GM19328 (cell line): ENCODE measurements around the gene PREB.
"Not testable (repeated sequence)": the region's sequence is repeated elsewhere in the genome, so short reads cannot be mapped to it uniquely, and the experiment has no call there.

ENCODE experiments used
- ATAC-seq: cut with Tn5 transposase; IDR thresholded peaks from one replicate; pipeline ENCODE4 v1.9.1; 2021; ENCODE audit warnings: mild to moderate bottlenecking, moderate library complexity; ENCODE audit not compliant: unreplicated experiment

Gene PREB

GRCh38 chr2:27133905-27134780 lies at the start of gene PREB:
Gene PREB (minus strand): TSS chr2:27134636. CDS start chr2:27134421, 215 bp downstream.
- ATAC-seq, result peak; percentile 87

- ATAC-seq, result no peak
Measured at GRCh38 chr2:27184115-27184514, 49.7 kb upstream of the PREB start.

- ATAC-seq, result no peak
Measured at GRCh38 chr2:27182346-27182745, 47.9 kb upstream of the PREB start.

GRCh38 chr2:27179344-27180000 lies 45.0 kb upstream of the PREB start:
- ATAC-seq, result no peak

- ATAC-seq, result no peak
Measured at GRCh38 chr2:27178469-27178868, 44.0 kb upstream of the PREB start.

- ATAC-seq, result no peak
Measured at GRCh38 chr2:27177441-27178351, 43.3 kb upstream of the PREB start.

GRCh38 chr2:27175781-27176180 lies 41.3 kb upstream of the PREB start:
- ATAC-seq, result not testable (repeated sequence)

- ATAC-seq, result no peak
Measured at GRCh38 chr2:27175330-27175729, 40.9 kb upstream of the PREB start.

GRCh38 chr2:27174638-27175037 lies 40.2 kb upstream of the PREB start:
- no peak for ATAC-seq

- no peak for ATAC-seq
Measured at GRCh38 chr2:27171351-27171848, 37.0 kb upstream of the PREB start.

GRCh38 chr2:27170581-27171337 lies 36.3 kb upstream of the PREB start:
- ATAC-seq, result no peak

- ATAC-seq, result no peak
Measured at GRCh38 chr2:27164960-27165763, 30.7 kb upstream of the PREB start.

GRCh38 chr2:27162151-27163121 lies 28.0 kb upstream of the PREB start:
- no peak for ATAC-seq

- ATAC-seq, result no peak
Measured at GRCh38 chr2:27160191-27160590, 25.8 kb upstream of the PREB start.

- no peak for ATAC-seq
Measured at GRCh38 chr2:27159271-27159670, 24.8 kb upstream of the PREB start.

- ATAC-seq, result no peak
Measured at GRCh38 chr2:27158468-27158867, 24.0 kb upstream of the PREB start.

- ATAC-seq, result no peak
Measured at GRCh38 chr2:27155069-27155520, 20.7 kb upstream of the PREB start.

GRCh38 chr2:27154488-27154887 lies 20.1 kb upstream of the PREB start:
- no peak for ATAC-seq
